ENCODE data around the gene EML6. TPM values are rescaled to one million over a fixed set of nuclear protein-coding genes. Genes with fewer than 3 reads are reported as not detected.
A peak's percentile ranks its signal among the peaks of the same experiment; 100 is the strongest.

Gene EML6
- total RNA-seq, 1 experiment from 2014 or later, result 5.2 TPM

DNA sequence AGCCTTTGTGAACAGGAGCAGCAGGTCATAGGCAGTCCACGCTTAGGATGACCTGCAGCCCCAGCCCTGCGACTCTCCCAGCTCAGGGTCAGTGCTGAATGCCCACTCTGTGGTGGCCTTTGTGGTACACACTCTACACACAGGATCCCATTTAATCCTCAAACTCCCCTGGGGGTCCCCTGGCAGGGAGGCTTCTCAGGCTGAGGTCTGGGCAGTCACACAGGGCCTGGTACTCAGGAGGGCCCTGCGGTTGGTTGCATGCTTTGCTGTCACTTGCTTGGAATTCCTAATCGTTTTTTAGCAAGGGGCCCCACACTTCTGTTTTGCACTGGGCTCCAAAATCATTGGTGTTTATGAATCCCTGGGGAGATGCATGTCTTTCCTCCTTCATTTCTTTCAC is 113.0 kb downstream of the EML6 start:
- no peaks in the 10 kb centered on the region for H3K9me3 Mint-ChIP-seq (ENCODE audit: unreplicated experiment)
- no TSS peak for BruUV-seq (replicated peaks)
- no peaks in the 10 kb centered on the region for H3K36me3 ChIP-seq (ENCODE audit: control insufficient read depth, insufficient read depth, low read length)
- CTCF ChIA-PET, result interaction anchor here (1.0 kb wide), 1 partner anchor 45 kb away, joined by 3 read pairs; no protein-coding TSS in a partner anchor
- intact Hi-C loops (cut with micrococcal nuclease; ENCODE audit: unreplicated experiment), result loop anchor here (2.0 to 5.0 kb wide), 5 partner anchors 114 to 729 kb away; partner anchors contain the start of gene EML6
- TF ChIP-seq, protein P1, sequence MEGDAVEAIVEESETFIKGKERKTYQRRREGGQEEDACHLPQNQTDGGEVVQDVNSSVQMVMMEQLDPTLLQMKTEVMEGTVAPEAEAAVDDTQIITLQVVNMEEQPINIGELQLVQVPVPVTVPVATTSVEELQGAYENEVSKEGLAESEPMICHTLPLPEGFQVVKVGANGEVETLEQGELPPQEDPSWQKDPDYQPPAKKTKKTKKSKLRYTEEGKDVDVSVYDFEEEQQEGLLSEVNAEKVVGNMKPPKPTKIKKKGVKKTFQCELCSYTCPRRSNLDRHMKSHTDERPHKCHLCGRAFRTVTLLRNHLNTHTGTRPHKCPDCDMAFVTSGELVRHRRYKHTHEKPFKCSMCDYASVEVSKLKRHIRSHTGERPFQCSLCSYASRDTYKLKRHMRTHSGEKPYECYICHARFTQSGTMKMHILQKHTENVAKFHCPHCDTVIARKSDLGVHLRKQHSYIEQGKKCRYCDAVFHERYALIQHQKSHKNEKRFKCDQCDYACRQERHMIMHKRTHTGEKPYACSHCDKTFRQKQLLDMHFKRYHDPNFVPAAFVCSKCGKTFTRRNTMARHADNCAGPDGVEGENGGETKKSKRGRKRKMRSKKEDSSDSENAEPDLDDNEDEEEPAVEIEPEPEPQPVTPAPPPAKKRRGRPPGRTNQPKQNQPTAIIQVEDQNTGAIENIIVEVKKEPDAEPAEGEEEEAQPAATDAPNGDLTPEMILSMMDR (IDR thresholded peaks at IDR 0.05; ENCODE audit: insufficient read depth in 1 of 2, low read depth in 1 of 2, low read length in 1 of 2, severe bottlenecking in 1 of 2, unreplicated experiment in 1 of 2), result no peak
- H3K36me3 Mint-ChIP-seq (ENCODE audit: insufficient read depth, unreplicated experiment), result no peaks in the 10 kb centered on the region
- H3K27me3 Mint-ChIP-seq (ENCODE audit: insufficient read depth, unreplicated experiment), result no peaks in the 10 kb centered on the region
- POLR2A ChIA-PET, result no interaction called here
- no peaks in the 10 kb centered on the region for H3K9me3 ChIP-seq
- H3K4me3 Mint-ChIP-seq (ENCODE audit: unreplicated experiment), result no peak overlapping the region
- no peak overlapping the region for H3K27ac Mint-ChIP-seq (ENCODE audit: unreplicated experiment)
- no peak overlapping the region for H3K4me3 ChIP-seq (ENCODE audit: low read depth, low read length)
- H3K27me3 ChIP-seq (replicated peaks; ENCODE audit: control insufficient read depth, insufficient read depth, low read length), result no peaks in the 10 kb centered on the region
- peaks cover 6% of the 10 kb centered on the region for H3K4me1 Mint-ChIP-seq (ENCODE audit: low read depth, unreplicated experiment)
- DNase-seq, result no peak
- H3K4me1 ChIP-seq, result no peaks in the 10 kb centered on the region

DNA sequence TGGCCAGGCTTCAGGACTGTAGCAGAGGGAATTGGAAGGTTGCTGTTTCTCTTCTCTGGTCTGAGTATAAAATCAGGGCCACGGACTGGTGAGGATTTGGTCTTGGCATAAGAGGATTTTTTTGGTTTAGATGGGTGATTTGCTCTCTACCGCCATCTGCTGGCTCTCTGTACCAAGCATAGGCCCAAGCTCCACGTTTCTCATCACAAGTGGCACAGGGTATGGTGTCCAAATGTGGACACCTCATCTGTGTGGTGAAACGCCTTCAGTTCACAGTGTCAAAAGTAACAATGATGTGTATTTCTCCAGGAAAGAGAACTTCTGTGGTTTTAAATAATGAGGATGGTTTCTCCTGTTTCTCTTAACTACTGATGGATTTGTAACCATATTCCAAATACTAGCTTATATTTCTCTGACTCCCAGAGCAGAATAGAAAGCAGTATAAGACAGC is 115.1 kb downstream of the EML6 start:
- Mint-ChIP-seq H3K27me3 (ENCODE audit: insufficient read depth, unreplicated experiment) (no peaks in the 10 kb centered on the region), H3K36me3 (ENCODE audit: insufficient read depth, unreplicated experiment) (no peaks in the 10 kb centered on the region), H3K27ac (ENCODE audit: unreplicated experiment) (no peak overlapping the region), H3K4me1 (ENCODE audit: low read depth, unreplicated experiment) (peaks cover 6% of the 10 kb centered on the region), H3K9me3 (ENCODE audit: unreplicated experiment) (no peaks in the 10 kb centered on the region), H3K4me3 (ENCODE audit: unreplicated experiment) (no peak overlapping the region)
- Histone ChIP-seq H3K9me3 (no peaks in the 10 kb centered on the region), H3K4me3 (ENCODE audit: low read depth, low read length) (no peak overlapping the region), H3K27me3 (replicated peaks; ENCODE audit: control insufficient read depth, insufficient read depth, low read length) (no peaks in the 10 kb centered on the region), H3K36me3 (ENCODE audit: control insufficient read depth, insufficient read depth, low read length) (no peaks in the 10 kb centered on the region), H3K4me1 (no peaks in the 10 kb centered on the region)
- intact Hi-C loops (cut with micrococcal nuclease; ENCODE audit: unreplicated experiment), result loop anchor here (5.0 kb wide), 4 partner anchors 116 to 731 kb away; partner anchors contain the start of gene EML6
- POLR2A ChIA-PET, result no interaction called here
- peak; percentile 62 to 70 for DNase-seq
- CTCF ChIA-PET, result interaction anchor here (0.5 to 1.8 kb wide), 18 partner anchors 12 to 732 kb away, joined by 3 to 18 read pairs (median 4); no protein-coding TSS in a partner anchor
- TF ChIP-seq, protein P1 (IDR thresholded peaks at IDR 0.05; ENCODE audit: insufficient read depth in 1 of 2, low read depth in 1 of 2, low read length in 1 of 2, severe bottlenecking in 1 of 2, unreplicated experiment in 1 of 2), result peak; percentile 91 to 94
- no TSS peak for BruUV-seq (replicated peaks)

DNA sequence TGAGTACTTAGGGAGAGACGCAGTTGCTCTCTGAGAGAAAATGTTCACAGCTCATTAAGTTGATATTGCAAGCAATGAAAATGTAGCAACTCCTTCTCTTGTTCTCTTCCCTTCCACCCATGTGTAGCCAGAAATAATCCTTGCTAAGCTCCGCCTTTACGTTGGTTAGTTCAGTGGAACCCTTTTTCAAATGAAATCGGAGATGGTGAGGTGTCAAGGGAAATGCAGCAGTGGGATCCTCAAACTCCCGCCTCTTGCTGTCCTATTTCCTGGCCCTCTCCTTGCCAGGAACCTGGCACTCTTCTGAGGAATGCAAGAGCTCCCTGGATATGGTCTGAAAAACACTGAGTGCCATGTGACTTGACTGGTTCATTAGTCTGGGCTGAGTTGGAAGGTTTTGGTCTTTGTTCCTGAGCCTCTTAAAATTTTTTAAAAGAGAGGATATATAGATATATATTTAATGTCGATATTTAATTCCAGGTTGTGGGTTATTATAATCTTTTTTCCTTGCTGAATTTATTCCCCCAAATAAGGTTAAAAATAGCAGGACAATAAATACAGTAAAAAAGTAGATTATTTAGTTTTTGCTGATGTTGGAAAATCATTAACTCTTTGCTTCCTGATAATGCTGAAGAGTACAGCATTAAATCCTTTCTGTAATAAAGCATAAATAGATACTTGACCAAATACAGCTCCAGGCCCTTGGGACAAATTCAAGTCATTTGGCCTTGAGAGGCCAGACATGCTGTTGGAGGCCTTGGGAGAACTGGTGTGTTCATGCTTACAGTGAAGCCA is 116.2 kb downstream of the EML6 start:
- intact Hi-C loops (cut with micrococcal nuclease; ENCODE audit: unreplicated experiment), result loop anchor here (5.0 kb wide), 4 partner anchors 117 to 732 kb away; partner anchors contain the start of gene EML6
- no peaks in the 10 kb centered on the region for H3K36me3 ChIP-seq (ENCODE audit: control insufficient read depth, insufficient read depth, low read length)
- Mint-ChIP-seq H3K36me3 (ENCODE audit: insufficient read depth, unreplicated experiment) (no peaks in the 10 kb centered on the region), H3K4me1 (ENCODE audit: low read depth, unreplicated experiment) (peaks cover 6% of the 10 kb centered on the region), H3K27ac (ENCODE audit: unreplicated experiment) (no peak overlapping the region), H3K4me3 (ENCODE audit: unreplicated experiment) (no peak overlapping the region), H3K9me3 (ENCODE audit: unreplicated experiment) (no peaks in the 10 kb centered on the region), H3K27me3 (ENCODE audit: insufficient read depth, unreplicated experiment) (no peaks in the 10 kb centered on the region)
- TF ChIP-seq, protein P1 (IDR thresholded peaks at IDR 0.05; ENCODE audit: insufficient read depth in 1 of 2, low read depth in 1 of 2, low read length in 1 of 2, severe bottlenecking in 1 of 2, unreplicated experiment in 1 of 2), result no peak
- POLR2A ChIA-PET, result no interaction called here
- H3K4me1 ChIP-seq, result no peaks in the 10 kb centered on the region
- H3K9me3 ChIP-seq, result no peaks in the 10 kb centered on the region
- H3K4me3 ChIP-seq (ENCODE audit: low read depth, low read length), result no peak overlapping the region
- DNase-seq, result no peak
- no peaks in the 10 kb centered on the region for H3K27me3 ChIP-seq (replicated peaks; ENCODE audit: control insufficient read depth, insufficient read depth, low read length)
- no TSS peak for BruUV-seq (replicated peaks)
- CTCF ChIA-PET, result interaction anchor here (0.6 to 1.8 kb wide), 11 partner anchors 13 to 733 kb away, joined by 3 to 18 read pairs (median 4); no protein-coding TSS in a partner anchor

Measured in Caco-2 (cell line).